Liver (tissue), 3 donors: Measurements from ENCODE around the gene ARHGEF33.

Experiments used
- CTCF ChIP-seq: fragments of 150-350 bp; IDR thresholded peaks from 2 replicates; pipeline ENCODE4 v1.5.1; 2017; ENCODE audit warnings: improper control_type of control experiment, low read depth, low read length; ENCODE audit not compliant: missing input control
- EGR1 ChIP-seq, 2 donors: IDR thresholded peaks; 2 replicates each; pipeline ENCODE4 v1.6.1; 2016 to 2018; ENCODE audit warnings: antibody characterized with exemption in 2 of 2, low read depth in 2 of 2
- FOXA1 ChIP-seq: IDR thresholded peaks from 2 replicates; pipeline ENCODE4 v1.6.1; 2016; ENCODE audit warnings: antibody characterized with exemption
- GABPA ChIP-seq, 2 donors: IDR thresholded peaks in 1 of 2; conservative IDR thresholded peaks in 1 of 2; 2 replicates each; pipeline ENCODE4 v1.6.1; 2016; ENCODE audit warnings: antibody characterized with exemption in 2 of 2, mild to moderate bottlenecking in 1 of 2, moderate library complexity in 1 of 2
- RAD21 ChIP-seq, 2 donors: IDR thresholded peaks; 2 replicates each; pipeline ENCODE4 v1.6.1; 2016; ENCODE audit warnings: antibody characterized with exemption in 2 of 2, mild to moderate bottlenecking in 2 of 2
- REST ChIP-seq: IDR thresholded peaks from 2 replicates; pipeline ENCODE4 v1.6.1; 2016; ENCODE audit warnings: antibody characterized with exemption, mild to moderate bottlenecking
- RXRA ChIP-seq, 2 donors: IDR thresholded peaks; 2 replicates each; pipeline ENCODE4 v1.6.1; 2017 to 2018; ENCODE audit warnings: antibody characterized with exemption in 2 of 2, mild to moderate bottlenecking in 1 of 2
- SP1 ChIP-seq: IDR thresholded peaks from 2 replicates; pipeline ENCODE4 v1.6.1; 2018; ENCODE audit warnings: antibody characterized with exemption, mild to moderate bottlenecking
- TAF1 ChIP-seq: conservative IDR thresholded peaks from 2 replicates; pipeline ENCODE4 v1.6.1; 2016; ENCODE audit warnings: antibody characterized with exemption, mild to moderate bottlenecking
- donor health status: healthy.
- donor health status: healthy.

- TF ChIP-seq EGR1 (IDR thresholded peaks at IDR 0.05; ENCODE audit: low read depth in 2 of 2), result no peak
- TF ChIP-seq REST, result no peak
- no peak for TF ChIP-seq CTCF
- no peak for TF ChIP-seq GABPA (IDR thresholded peaks at IDR 0.05 in 1 of 2, conservative IDR thresholded peaks at IDR 0.05 in 1 of 2)
- TF ChIP-seq RAD21 (IDR thresholded peaks at IDR 0.05), result no peak
- no peak for TF ChIP-seq TAF1
- no peak for TF ChIP-seq RXRA (IDR thresholded peaks at IDR 0.05)
- no peak for TF ChIP-seq SP1
- no peak for TF ChIP-seq FOXA1
These were observed 76.3 kb downstream of the ARHGEF33 start for GRCh38 chr2:38966006-38966405.
